OCI-LY7 (cell line): ENCODE results near the gene CRYBB1. TPM values are rescaled to one million over a fixed set of nuclear protein-coding genes. Genes with fewer than 3 reads are reported as not detected.

Source experiments
- BruUV-seq: library from RNA; stranded (reverse); fragments of 400-500 nt; replicated peaks from 2 replicates; lab custom pipeline; 2021; lab: Mats Ljungman, UMichigan
- CTCF ChIA-PET: fragments of 300-600 bp; sonication (Branson Sonifier 250); formaldehyde crosslinking; loops from one replicate; lab custom pipeline; 2022; ENCODE audit warnings: antibody characterized with exemption; ENCODE audit not compliant: unreplicated experiment; lab: Charles Lee
- POLR2A ChIA-PET: fragments of 300-600 bp; sonication (Branson Sonifier 250); formaldehyde crosslinking; loops from one replicate; lab custom pipeline; 2022; ENCODE audit warnings: antibody characterized with exemption; lab: Charles Lee
- DNase-seq: peaks from one replicate; pipeline ENCODE4 v3.0.0-alpha.2; 2015; ENCODE audit warnings: low spot score
- H2AFZ ChIP-seq: fragments of 200-600 bp; sonication (generic), shearing (Covaris generic); 2 replicates; pipeline ENCODE4 v1.6.1; 2014; ENCODE audit warnings: mild to moderate bottlenecking, antibody characterized with exemption, low read length, moderate library complexity
- H3K27ac ChIP-seq: fragments of 200-600 bp; sonication (generic); 2 replicates; pipeline ENCODE4 v1.5.1; 2014; ENCODE audit warnings: mixed run types, low read depth, mild to moderate bottlenecking, moderate library complexity, low read length, inconsistent platforms; ENCODE audit not compliant: poor library complexity, severe bottlenecking
- H3K36me3 ChIP-seq: fragments of 200-600 bp; sonication (generic); 2 replicates; pipeline ENCODE4 v1.6.1; 2014; ENCODE audit warnings: mild to moderate bottlenecking, antibody characterized with exemption, low read length, moderate library complexity, mixed read lengths; ENCODE audit not compliant: insufficient read depth
- H3K4me1 ChIP-seq: fragments of 200-600 bp; sonication (generic); 2 replicates; pipeline ENCODE4 v1.5.1; 2014; ENCODE audit warnings: mild to moderate bottlenecking, low read length; ENCODE audit not compliant: insufficient read depth, poor library complexity, severe bottlenecking
- H3K4me2 ChIP-seq: fragments of 200-600 bp; sonication (generic); 2 replicates; pipeline ENCODE4 v1.6.1; 2014; ENCODE audit warnings: mild to moderate bottlenecking, low read length
- H3K4me3 ChIP-seq: fragments of 200-600 bp; sonication (generic); 2 replicates; pipeline ENCODE4 v1.5.1; 2014; ENCODE audit warnings: mild to moderate bottlenecking, low read depth, low read length; ENCODE audit not compliant: poor library complexity, severe bottlenecking
- H3K79me2 ChIP-seq: fragments of 200-600 bp; sonication (generic); 2 replicates; pipeline ENCODE4 v1.6.1; 2016; ENCODE audit warnings: low read depth, mild to moderate bottlenecking, low read length, moderate library complexity, mixed read lengths; ENCODE audit not compliant: insufficient read depth
- H3K9me2 ChIP-seq: fragments of 200-600 bp; sonication (generic); 2 replicates; pipeline ENCODE4 v1.6.1; 2016; ENCODE audit warnings: mild to moderate bottlenecking, low read length, mixed read lengths; ENCODE audit not compliant: insufficient read depth
- H3K9me3 ChIP-seq: fragments of 200-600 bp; sonication (generic); 2 replicates; pipeline ENCODE4 v1.6.1; 2014; ENCODE audit warnings: mild to moderate bottlenecking, mixed run types, low read length, mixed read lengths
- H4K20me1 ChIP-seq: fragments of 200-600 bp; sonication (generic); 2 replicates; pipeline ENCODE4 v1.6.1; 2014; ENCODE audit warnings: mild to moderate bottlenecking, antibody characterized with exemption, low read length, moderate library complexity, mixed read lengths; ENCODE audit not compliant: insufficient read depth
- EZH2phosphoT487 ChIP-seq: fragments of 200-600 bp; sonication (generic); IDR thresholded peaks from 2 replicates; pipeline ENCODE4 v1.6.1; 2018; ENCODE audit warnings: low read depth, borderline replicate concordance, mild to moderate bottlenecking, mixed run types, antibody characterized with exemption, low read length, moderate library complexity, mixed read lengths
- intact Hi-C: fragments of 100-400 bp; cut with micrococcal nuclease; formaldehyde crosslinking; loops from one replicate; pipeline ENCODE4 v1.10.0; 2022; ENCODE audit not compliant: unreplicated experiment
- total RNA-seq, 2 experiments: library from RNA; depleted of rRNA in 1 of 2; stranded (reverse); fragments of >200 nt in 1 of 2; shearing (Covaris generic) in 1 of 2; gene quantifications; 2 replicates each; pipeline ENCODE4 v1.2.3, GENCODE V29; 2014 to 2022
- TF ChIP-seq, protein P1 (sequence below): fragments of 200-600 bp; sonication (generic); conservative IDR thresholded peaks from 2 replicates; pipeline ENCODE4 v1.5.1; 2014; ENCODE audit warnings: mild to moderate bottlenecking, antibody characterized with exemption, low read length, moderate library complexity, mixed read lengths

CRYBB1 gene
- total RNA-seq, 2 experiments from 2014 or later: 0.35 TPM; not detected in 1

DNA sequence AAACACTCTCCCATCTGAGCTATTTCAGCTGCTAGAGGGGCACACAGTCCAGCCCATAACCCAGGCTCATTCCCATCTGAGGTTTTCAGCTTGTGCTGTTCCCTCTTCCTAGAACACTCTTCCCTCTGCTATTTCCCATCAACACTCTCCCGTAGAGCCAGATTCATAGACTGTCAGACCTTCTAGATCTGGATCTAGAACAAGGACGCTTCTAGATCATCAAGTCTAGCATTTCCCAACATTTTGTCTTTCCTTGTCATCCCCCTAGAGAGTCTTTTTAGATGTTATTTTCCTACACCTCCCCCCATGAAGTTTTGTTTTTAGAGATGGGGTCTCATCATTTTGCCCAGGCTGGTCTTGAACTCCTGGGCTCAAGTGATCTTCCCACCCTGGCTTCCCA is 17.3 kb upstream of the CRYBB1 start:
- no peaks in the 10 kb centered on the region for H4K20me1 ChIP-seq
- no TSS peak for BruUV-seq
- no peaks in the 10 kb centered on the region for H3K79me2 ChIP-seq
- H3K36me3 ChIP-seq: no peaks in the 10 kb centered on the region
- intact Hi-C loops: no loop called here
- no peak overlapping the region for H3K4me3 ChIP-seq
- H2AFZ ChIP-seq: no peak overlapping the region
- POLR2A ChIA-PET: interaction anchor here (0.5 kb wide), 2 partner anchors 160 to 1249 kb away, joined by 7 read pairs; no protein-coding TSS in a partner anchor
- H3K4me1 ChIP-seq: no peaks in the 10 kb centered on the region
- DNase-seq: no peak
- H3K27ac ChIP-seq: no peak overlapping the region
- no peaks in the 10 kb centered on the region for H3K9me2 ChIP-seq
- CTCF ChIA-PET: no interaction called here
- H3K9me3 ChIP-seq: no peaks in the 10 kb centered on the region
- no peak for TF ChIP-seq EZH2phosphoT487
- TF ChIP-seq, protein P1, sequence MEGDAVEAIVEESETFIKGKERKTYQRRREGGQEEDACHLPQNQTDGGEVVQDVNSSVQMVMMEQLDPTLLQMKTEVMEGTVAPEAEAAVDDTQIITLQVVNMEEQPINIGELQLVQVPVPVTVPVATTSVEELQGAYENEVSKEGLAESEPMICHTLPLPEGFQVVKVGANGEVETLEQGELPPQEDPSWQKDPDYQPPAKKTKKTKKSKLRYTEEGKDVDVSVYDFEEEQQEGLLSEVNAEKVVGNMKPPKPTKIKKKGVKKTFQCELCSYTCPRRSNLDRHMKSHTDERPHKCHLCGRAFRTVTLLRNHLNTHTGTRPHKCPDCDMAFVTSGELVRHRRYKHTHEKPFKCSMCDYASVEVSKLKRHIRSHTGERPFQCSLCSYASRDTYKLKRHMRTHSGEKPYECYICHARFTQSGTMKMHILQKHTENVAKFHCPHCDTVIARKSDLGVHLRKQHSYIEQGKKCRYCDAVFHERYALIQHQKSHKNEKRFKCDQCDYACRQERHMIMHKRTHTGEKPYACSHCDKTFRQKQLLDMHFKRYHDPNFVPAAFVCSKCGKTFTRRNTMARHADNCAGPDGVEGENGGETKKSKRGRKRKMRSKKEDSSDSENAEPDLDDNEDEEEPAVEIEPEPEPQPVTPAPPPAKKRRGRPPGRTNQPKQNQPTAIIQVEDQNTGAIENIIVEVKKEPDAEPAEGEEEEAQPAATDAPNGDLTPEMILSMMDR: no peak
- no peak overlapping the region for H3K4me2 ChIP-seq

DNA sequence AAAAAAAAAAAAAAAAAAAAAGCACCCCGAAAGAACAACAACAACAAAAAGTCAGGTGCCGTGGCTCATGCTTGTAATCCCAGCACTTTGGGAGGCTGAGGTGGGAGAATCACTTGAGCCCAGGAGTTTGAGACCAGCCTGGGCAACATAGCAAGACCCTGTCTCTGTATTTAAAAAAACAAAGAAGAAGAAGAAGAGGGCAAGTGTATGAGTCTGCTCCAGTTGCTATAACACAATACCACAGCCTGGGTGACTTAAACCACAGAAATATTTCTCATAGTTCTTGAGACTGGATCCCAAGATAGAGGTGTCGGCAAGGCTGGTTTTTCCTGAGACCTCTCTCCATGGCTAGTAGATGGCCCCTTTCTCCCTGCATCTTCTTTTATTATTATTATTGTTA is 16.4 kb upstream of the CRYBB1 start:
- no peak overlapping the region for H3K4me2 ChIP-seq
- no peaks in the 10 kb centered on the region for H3K4me1 ChIP-seq
- no TSS peak for BruUV-seq
- H2AFZ ChIP-seq: no peak overlapping the region
- no peaks in the 10 kb centered on the region for H3K36me3 ChIP-seq
- no peaks in the 10 kb centered on the region; the same call in 1 of the 2 replicates for H3K9me3 ChIP-seq
- no peak overlapping the region for H3K27ac ChIP-seq
- ChIA-PET CTCF (no interaction called here), POLR2A (no interaction called here)
- intact Hi-C loops: no loop called here
- no peaks in the 10 kb centered on the region for H4K20me1 ChIP-seq
- H3K4me3 ChIP-seq: no peak overlapping the region
- DNase-seq: no peak
- no peak for TF ChIP-seq EZH2phosphoT487
- TF ChIP-seq, protein P1: no peak
- no peaks in the 10 kb centered on the region for H3K9me2 ChIP-seq
- no peaks in the 10 kb centered on the region for H3K79me2 ChIP-seq

DNA sequence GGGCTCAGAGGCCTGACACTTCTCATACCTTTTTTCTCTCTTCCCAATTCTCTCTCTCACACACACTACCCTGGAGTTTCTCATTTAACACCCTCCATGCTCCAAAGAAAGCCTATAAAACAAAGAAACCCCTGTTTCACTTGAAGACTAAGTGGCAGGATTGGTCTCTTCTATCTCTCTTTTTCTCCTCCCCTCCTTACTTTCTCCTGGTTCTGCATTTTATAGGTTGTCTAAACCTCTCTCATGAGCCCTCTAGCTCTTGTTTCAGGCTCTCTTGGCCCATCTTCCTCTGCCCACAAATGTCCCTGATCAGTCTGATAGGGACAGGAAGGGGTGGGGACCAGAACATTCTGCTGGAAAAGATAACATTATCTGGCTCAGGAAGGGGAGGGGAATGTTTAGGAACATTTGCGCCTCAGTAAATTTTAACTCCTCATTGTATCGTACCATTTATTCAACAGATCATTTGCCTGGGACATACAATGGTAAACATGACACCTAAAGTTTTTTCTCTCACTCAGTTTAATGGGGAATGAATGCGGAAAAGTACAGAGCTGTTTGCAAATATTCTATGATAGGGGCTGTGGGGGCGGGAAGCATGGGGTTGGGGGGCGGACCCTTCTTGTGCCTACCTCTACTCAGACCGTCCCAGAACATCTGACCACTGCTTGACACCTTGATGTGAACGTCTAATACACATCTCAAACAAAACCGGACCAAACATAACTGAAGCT is 14.8 kb upstream of the CRYBB1 start:
- H3K4me1 ChIP-seq: no peaks in the 10 kb centered on the region
- ChIA-PET POLR2A (interaction anchor here (0.7 to 1.2 kb wide), 2 partner anchors 25 to 99 kb away, joined by 3 to 4 read pairs; no protein-coding TSS in a partner anchor), CTCF (no interaction called here)
- no peaks in the 10 kb centered on the region for H4K20me1 ChIP-seq
- intact Hi-C loops: no loop called here
- no peak for TF ChIP-seq EZH2phosphoT487
- TF ChIP-seq, protein P1: no peak
- H3K4me2 ChIP-seq: no peak overlapping the region
- H3K9me2 ChIP-seq: no peaks in the 10 kb centered on the region
- H3K9me3 ChIP-seq: no peaks in the 10 kb centered on the region; the same call in 1 of the 2 replicates
- H3K27ac ChIP-seq: no peak overlapping the region
- no TSS peak for BruUV-seq
- H3K36me3 ChIP-seq: no peaks in the 10 kb centered on the region
- H3K4me3 ChIP-seq: no peak overlapping the region
- no peak overlapping the region for H2AFZ ChIP-seq
- H3K79me2 ChIP-seq: no peaks in the 10 kb centered on the region
- DNase-seq: no peak
